Right atrium auricular region (tissue), 2 donors: ENCODE results near the gene PRKAR2B. TPM values are rescaled to one million over a fixed set of nuclear protein-coding genes. Genes with fewer than 3 reads are reported as not detected.

Experiments used
- DNase-seq: peaks from one replicate; pipeline ENCODE4 v3.0.0-alpha.2; 2019; ENCODE audit warnings: low spot score
- H3K27ac ChIP-seq, 2 donors: fragments of 200-600 bp; sonication (generic); 1 replicate in 1 of 2; 2 replicates in 1 of 2; pipeline ENCODE4 v1.5.1; 2016 to 2019
- H3K27me3 ChIP-seq, 2 donors: fragments of 200-600 bp; sonication (generic); one replicate each; pipeline versions ENCODE4 v1.5.1 to v1.6.0; 2017 to 2019
- H3K36me3 ChIP-seq: fragments of 200-600 bp; sonication (generic); one replicate; pipeline ENCODE4 v1.5.1; 2016
- H3K4me1 ChIP-seq, 2 donors: fragments of 200-600 bp; sonication (generic); one replicate each; pipeline versions ENCODE4 v1.5.1 to v1.6.0; 2017 to 2019
- H3K4me3 ChIP-seq, 2 donors: fragments of 200-600 bp; sonication (generic); 1 replicate in 1 of 2; 2 replicates in 1 of 2; pipeline ENCODE4 v1.5.1; 2017 to 2019; ENCODE audit warnings: mild to moderate bottlenecking in 1 of 2, moderate library complexity in 1 of 2
- H3K9me3 ChIP-seq, 2 donors: fragments of 200-600 bp; sonication (generic); one replicate each; pipeline ENCODE4 v1.5.1; 2019
- total RNA-seq, 2 donors: library from RNA; depleted of rRNA; stranded (reverse); fragments of >200 nt; gene quantifications; one replicate each; pipeline ENCODE4 v1.1.0, GENCODE V29; 2016
- TF ChIP-seq, protein P1 (sequence below), 2 donors: fragments of 200-600 bp; sonication (generic); IDR thresholded peaks; one replicate each; pipeline ENCODE4 v1.5.1; 2019; ENCODE audit warnings: antibody characterized with exemption in 2 of 2

The PRKAR2B gene
- total RNA-seq, 2 donors from 2014 or later = 30.1 to 30.4 TPM

DNA sequence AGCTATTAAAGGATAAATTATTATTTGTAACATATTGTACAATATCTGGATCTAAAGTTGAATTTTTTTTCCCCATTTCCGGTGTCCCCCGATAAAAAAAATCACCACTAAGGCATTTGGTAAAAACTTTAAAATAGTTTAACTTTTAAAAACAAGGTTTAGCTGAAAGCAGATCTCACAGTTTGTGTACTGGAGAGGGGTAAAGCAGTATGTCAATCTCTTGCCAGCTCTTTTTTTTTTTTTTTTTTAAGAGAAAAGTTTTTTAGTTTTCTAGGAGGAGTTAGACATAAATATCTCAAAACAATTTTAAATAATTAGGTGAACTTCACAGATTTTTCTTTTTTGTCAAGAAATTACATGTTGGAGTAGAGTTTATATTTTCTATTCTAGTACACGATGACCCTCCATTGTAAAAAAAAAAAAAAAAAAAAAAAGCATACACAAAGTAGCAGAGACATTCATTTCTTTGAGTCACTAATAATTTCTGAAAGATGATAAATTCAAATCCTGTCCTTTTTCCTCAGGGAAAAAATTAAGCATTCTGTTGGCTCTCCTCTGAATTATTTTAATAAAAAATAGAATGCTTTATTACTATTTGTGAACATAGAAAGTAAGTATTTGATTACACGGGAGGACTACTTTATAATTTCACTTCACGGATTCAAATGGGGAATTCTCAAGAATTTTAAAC lies 122.4 kb downstream of the PRKAR2B start:
- H3K27me3 ChIP-seq = no peaks in the 10 kb centered on the region
- peak overlapping the region; percentile 97 to 98 for H3K27ac ChIP-seq
- H3K4me1 ChIP-seq = peaks cover 0 to 17% of the 10 kb centered on the region in 2 donors
- no peaks in the 10 kb centered on the region for H3K36me3 ChIP-seq
- no peaks in the 10 kb centered on the region for H3K9me3 ChIP-seq
- peak overlapping the region; percentile 48 to 61 for H3K4me3 ChIP-seq
- TF ChIP-seq, protein P1, sequence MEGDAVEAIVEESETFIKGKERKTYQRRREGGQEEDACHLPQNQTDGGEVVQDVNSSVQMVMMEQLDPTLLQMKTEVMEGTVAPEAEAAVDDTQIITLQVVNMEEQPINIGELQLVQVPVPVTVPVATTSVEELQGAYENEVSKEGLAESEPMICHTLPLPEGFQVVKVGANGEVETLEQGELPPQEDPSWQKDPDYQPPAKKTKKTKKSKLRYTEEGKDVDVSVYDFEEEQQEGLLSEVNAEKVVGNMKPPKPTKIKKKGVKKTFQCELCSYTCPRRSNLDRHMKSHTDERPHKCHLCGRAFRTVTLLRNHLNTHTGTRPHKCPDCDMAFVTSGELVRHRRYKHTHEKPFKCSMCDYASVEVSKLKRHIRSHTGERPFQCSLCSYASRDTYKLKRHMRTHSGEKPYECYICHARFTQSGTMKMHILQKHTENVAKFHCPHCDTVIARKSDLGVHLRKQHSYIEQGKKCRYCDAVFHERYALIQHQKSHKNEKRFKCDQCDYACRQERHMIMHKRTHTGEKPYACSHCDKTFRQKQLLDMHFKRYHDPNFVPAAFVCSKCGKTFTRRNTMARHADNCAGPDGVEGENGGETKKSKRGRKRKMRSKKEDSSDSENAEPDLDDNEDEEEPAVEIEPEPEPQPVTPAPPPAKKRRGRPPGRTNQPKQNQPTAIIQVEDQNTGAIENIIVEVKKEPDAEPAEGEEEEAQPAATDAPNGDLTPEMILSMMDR (IDR thresholded peaks at IDR 0.05) = no peak
- DNase-seq = no peak

GRCh38 chr7:107167483-107168232 lies 123.2 kb downstream of the PRKAR2B start:
- TF ChIP-seq, protein P1 (IDR thresholded peaks at IDR 0.05) = peak in 1 of 2 donors; percentile 29
- Histone ChIP-seq H3K36me3 (no peaks in the 10 kb centered on the region), H3K4me1 (peaks cover 0 to 21% of the 10 kb centered on the region in 2 donors), H3K4me3 (peak overlapping the region; percentile 48 to 61), H3K27me3 (no peaks in the 10 kb centered on the region), H3K27ac (peak overlapping the region; percentile 97 to 98), H3K9me3 (no peaks in the 10 kb centered on the region)
- no peak for DNase-seq

GRCh38 chr7:107168233-107169119 lies 124.0 kb downstream of the PRKAR2B start, which contains the start of gene HBP1:
TSS of gene HBP1 (plus strand) at chr7:107169003. CDS start at chr7:107179894, 10,891 bp downstream.
- TF ChIP-seq, protein P1 (IDR thresholded peaks at IDR 0.05) = no peak
- peaks cover 0 to 29% of the 10 kb centered on the region in 2 donors for H3K4me1 ChIP-seq
- H3K27me3 ChIP-seq = no peaks in the 10 kb centered on the region
- DNase-seq = peak; percentile 100
- H3K27ac ChIP-seq = peak within 1 kb of the TSS; percentile 99
- no peaks in the 10 kb centered on the region for H3K36me3 ChIP-seq
- peak within 1 kb of the TSS; percentile 95 to 97 for H3K4me3 ChIP-seq
- no peaks in the 10 kb centered on the region for H3K9me3 ChIP-seq

DNA sequence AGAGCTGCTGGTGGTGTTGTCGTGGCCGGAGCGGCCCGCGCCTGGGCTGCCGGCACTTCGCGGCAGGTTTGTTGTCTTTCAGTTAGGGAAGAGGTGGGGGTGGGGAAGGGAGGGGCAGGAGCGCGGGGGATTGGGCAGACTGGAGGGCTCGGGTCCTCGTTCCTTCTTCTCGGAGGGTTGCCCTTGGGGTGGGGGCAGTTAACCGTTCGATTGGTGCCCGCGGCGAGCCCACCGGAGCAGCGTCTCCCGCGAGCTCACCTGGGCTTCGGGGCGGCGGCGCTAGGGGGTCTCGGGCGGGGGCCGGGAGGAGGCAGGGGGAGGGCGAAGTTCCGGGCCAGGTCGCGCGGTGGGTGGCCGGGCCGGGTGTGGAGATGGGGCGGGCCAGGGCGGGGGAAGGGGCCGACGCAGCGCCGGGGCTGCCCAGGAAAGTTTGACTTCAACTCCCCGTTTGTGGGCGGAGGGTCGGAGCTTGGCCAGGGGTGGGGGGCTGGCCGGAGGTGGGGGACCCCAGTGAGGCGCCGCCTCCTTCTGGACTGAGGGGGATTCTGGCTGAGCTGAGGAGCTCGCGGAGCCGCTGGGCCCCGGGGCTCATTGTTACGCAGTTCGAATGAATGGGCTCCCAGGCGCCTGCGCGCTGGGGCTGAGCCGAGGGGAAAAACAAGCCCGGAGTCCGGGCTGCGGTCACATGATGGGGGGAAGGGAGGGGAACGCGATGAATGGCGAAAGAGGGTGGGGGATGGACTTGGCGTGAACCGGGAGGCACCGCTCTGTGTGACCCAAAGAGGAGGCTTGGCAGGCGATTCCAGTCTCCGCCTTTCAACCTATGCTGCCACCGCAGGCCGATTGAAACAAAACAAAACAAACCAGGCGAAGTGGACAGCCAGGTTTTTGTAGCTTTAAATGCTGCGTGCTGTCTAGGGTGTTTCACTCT lies 124.9 kb downstream of the PRKAR2B start:
- H3K4me3 ChIP-seq = peak overlapping the region; percentile 95 to 97
- no peaks in the 10 kb centered on the region for H3K36me3 ChIP-seq
- DNase-seq = peak; percentile 98
- H3K4me1 ChIP-seq = peaks cover 0 to 38% of the 10 kb centered on the region in 2 donors
- H3K27ac ChIP-seq = peak overlapping the region; percentile 99
- H3K27me3 ChIP-seq = no peaks in the 10 kb centered on the region
- TF ChIP-seq, protein P1 (IDR thresholded peaks at IDR 0.05) = peak in 1 of 2 donors; percentile 44
- H3K9me3 ChIP-seq = no peaks in the 10 kb centered on the region
